AG04449 (cell line): ENCODE results near the gene ADGRB3.

Source experiments
- CTCF ChIA-PET: fragments of 350-600 bp; formaldehyde crosslinking; extraction: SDS; loops from one replicate; lab custom pipeline; 2021; ENCODE audit warnings: antibody characterized with exemption; lab: Yijun Ruan, JAX
- POLR2A ChIA-PET: fragments of 400-600, 350-600 bp; formaldehyde crosslinking; extraction: SDS; loops from one replicate; lab custom pipeline; 2020; ENCODE audit warnings: antibody characterized with exemption, inconsistent platforms; lab: Yijun Ruan, JAX
- DNase-seq: peaks from one replicate; pipeline ENCODE4 v3.0.0-alpha.2; 2010; ENCODE audit warnings: low read depth, low spot score
- H3K4me3 ChIP-seq: 2 replicates; pipeline ENCODE4 v1.5.1; 2011; ENCODE audit warnings: low read depth, mild to moderate bottlenecking, control low read depth, low read length
- TF ChIP-seq, protein P1 (sequence below): IDR thresholded peaks from one replicate; pipeline ENCODE4 v1.5.1; 2011; ENCODE audit warnings: mild to moderate bottlenecking, moderate library complexity, low read length, control low read depth, inconsistent platforms; ENCODE audit not compliant: insufficient read depth; ENCODE audit errors: missing control alignments

ADGRB3 gene

DNA sequence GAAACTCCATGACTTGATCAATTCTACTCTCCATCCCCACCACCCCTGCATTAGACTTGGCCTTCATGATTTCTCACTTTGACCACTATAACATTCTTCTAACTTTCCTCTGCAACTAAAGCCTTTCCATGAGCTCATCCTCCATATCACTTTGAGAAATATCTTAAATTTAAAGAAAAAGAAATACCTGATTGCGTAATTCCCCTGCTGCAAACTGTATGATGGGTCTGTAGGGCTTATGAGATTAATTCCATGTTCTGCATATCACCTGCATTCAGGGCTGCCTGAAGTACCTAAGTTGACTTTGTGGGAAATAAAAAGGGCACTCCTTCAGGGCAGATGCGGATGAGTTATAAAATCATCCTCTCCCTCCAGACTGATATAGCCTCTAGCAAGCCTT is 611.9 kb downstream of the ADGRB3 start:
- POLR2A ChIA-PET: no interaction called here
- TF ChIP-seq, protein P1, sequence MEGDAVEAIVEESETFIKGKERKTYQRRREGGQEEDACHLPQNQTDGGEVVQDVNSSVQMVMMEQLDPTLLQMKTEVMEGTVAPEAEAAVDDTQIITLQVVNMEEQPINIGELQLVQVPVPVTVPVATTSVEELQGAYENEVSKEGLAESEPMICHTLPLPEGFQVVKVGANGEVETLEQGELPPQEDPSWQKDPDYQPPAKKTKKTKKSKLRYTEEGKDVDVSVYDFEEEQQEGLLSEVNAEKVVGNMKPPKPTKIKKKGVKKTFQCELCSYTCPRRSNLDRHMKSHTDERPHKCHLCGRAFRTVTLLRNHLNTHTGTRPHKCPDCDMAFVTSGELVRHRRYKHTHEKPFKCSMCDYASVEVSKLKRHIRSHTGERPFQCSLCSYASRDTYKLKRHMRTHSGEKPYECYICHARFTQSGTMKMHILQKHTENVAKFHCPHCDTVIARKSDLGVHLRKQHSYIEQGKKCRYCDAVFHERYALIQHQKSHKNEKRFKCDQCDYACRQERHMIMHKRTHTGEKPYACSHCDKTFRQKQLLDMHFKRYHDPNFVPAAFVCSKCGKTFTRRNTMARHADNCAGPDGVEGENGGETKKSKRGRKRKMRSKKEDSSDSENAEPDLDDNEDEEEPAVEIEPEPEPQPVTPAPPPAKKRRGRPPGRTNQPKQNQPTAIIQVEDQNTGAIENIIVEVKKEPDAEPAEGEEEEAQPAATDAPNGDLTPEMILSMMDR: no peak
- CTCF ChIA-PET: no interaction called here
- DNase-seq: no peak
- no peak overlapping the region for H3K4me3 ChIP-seq

DNA sequence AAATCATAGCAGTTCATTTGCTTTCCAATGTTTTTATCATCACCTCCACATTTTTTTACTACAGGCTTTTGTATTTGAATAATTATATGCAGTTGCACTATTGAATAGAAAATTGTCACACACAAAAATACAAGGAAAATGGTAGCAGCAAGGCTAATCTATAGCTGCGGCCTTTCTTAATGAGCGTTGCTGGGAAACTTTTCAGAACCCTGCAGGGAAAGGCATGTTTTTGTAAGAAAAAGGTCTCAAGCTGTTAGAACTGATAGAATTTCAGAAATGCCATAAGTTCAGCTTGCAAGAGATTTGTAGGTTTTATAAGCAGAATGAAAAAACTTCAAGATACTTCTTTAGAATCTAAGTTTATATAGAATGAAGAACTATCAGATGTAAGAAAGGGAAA is 625.9 kb downstream of the ADGRB3 start:
- no peak overlapping the region for H3K4me3 ChIP-seq
- DNase-seq: no peak
- TF ChIP-seq, protein P1: no peak
- ChIA-PET CTCF (no interaction called here), POLR2A (no interaction called here)

DNA sequence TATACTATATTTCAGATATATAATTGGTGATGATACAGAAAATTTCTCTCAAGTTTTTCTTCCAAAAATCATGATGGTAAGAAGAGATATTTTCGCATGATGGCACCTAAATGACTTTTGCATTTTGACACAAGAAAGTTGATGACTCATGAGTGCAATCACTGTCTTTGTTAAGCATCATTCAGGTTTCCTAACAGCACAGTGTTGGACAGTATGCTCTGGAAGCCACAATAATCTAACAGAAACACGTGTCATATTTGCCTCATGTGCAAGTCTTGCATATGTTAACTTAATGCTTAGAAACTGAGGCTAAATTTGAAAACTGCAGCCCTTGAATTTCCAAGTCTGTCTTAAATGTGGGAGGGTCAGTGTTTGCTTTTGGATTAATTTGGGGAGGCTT is 628.2 kb downstream of the ADGRB3 start:
- ChIA-PET POLR2A (no interaction called here), CTCF (no interaction called here)
- DNase-seq: no peak
- no peak overlapping the region for H3K4me3 ChIP-seq
- TF ChIP-seq, protein P1: no peak

DNA sequence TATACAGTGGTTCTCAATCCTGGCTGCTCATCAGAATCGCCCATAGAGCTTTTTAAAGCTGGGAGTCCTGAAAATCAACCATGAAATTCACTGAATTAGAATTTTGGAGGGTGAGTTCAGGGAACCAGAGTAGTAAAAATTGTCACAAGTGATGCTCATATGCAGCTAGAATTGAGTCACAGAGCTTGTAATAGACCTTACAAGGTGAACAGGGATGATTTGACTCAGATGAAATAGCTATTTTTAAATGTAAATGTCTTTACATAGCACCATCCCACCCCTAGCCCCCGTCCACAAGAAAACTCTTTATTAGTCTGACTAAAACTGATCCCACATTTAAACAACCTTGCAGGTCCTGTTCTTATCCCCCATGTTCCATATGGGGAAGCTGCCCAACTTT is 630.0 kb downstream of the ADGRB3 start:
- ChIA-PET CTCF (no interaction called here), POLR2A (no interaction called here)
- TF ChIP-seq, protein P1: no peak
- DNase-seq: no peak
- no peak overlapping the region for H3K4me3 ChIP-seq

DNA sequence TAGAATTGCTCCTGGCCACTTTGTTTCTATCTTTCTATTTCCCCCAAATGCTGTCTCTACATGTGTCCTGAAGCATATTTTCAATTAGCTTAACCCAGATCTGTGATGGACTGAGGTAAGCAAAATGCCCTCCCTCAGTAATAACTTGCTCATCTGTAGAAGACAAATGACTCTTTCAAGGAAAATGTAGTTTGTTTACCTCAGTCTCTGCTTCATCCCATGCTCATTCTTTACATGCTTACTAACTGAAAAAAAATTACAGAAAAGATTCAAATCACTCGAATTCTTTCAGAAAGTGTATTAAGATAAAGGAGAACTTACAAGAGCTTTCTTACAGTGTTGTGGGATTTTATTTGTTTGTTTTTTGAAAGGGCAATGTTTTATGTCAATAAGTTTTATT is 630.6 kb downstream of the ADGRB3 start:
- no peak overlapping the region for H3K4me3 ChIP-seq
- POLR2A ChIA-PET: no interaction called here
- TF ChIP-seq, protein P1: no peak
- CTCF ChIA-PET: no interaction called here
- no peak for DNase-seq

DNA sequence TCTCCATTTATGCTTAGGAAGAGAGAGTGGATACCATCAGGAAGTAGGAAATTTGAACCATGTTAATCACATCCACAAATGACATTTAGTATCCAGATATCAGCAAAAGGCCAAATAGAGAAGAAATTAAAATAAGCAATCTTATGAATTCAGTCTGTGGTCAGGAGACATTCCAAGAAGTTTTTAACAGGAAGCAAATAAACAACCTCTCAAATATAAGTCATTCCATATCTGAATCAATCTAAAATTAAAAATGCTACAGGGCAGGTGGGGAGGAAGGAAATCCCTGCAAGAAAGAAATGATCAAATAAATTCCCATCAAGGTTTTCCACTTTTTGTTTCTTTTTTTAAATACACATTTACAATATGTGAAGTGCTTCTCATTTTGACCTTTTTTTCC is 641.1 kb downstream of the ADGRB3 start:
- ChIA-PET POLR2A (no interaction called here), CTCF (no interaction called here)
- TF ChIP-seq, protein P1: no peak
- H3K4me3 ChIP-seq: no peak overlapping the region
- DNase-seq: no peak
